HG02970 (cell line): Measurements from ENCODE around the gene CYTH1.
A peak's percentile ranks its signal among the peaks of the same experiment; 100 is the strongest.
"Not testable (repeated sequence)": the region's sequence is repeated elsewhere in the genome, so short reads cannot be mapped to it uniquely, and the experiment has no call there.

Experiments used
- ATAC-seq: cut with Tn5 transposase; IDR thresholded peaks from one replicate; pipeline ENCODE4 v1.9.1; 2021; ENCODE audit warnings: mild to moderate bottlenecking, moderate library complexity, moderate number of reproducible peaks; ENCODE audit not compliant: unreplicated experiment, low FRiP score

The CYTH1 gene

DNA sequence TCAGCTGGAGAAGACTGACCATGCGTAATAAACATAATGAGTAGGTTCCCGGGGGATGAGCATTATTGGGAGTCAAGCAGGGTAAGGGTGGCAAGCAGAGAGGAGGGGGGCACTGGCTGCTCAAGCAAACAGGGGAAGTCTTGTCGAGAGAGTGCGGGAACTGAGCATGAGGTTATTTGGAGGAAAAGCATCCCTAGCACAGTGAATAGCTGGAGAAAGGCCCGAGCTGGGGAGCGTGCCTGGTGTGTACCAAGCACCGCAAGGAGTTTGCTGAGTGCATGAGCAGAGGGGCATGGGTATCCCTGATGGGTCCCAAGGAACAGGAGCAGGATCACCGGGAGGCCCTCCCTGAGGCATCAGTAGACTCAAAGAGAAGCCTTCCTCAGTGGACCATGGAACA lies 17.2 kb downstream of the CYTH1 start:
- ATAC-seq: no peak

DNA sequence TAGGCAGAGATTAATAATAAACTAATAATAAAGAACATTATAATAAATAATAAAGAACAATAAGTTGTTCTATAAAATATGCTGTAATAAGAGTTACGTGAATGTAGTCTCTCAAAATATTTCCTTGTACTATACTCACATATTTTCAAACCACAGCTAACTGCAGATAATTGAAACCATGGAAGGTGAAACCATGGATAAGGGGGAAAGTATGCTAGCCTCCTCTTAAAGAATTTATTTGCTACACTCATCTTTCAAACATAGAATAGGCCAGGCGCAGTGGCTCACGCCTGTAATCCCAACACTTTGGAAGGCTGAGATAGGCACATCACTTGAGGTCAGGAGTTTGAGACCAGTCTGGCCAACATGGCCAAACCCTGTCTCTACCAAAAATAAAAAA lies 18.5 kb downstream of the CYTH1 start:
- ATAC-seq: no peak

DNA sequence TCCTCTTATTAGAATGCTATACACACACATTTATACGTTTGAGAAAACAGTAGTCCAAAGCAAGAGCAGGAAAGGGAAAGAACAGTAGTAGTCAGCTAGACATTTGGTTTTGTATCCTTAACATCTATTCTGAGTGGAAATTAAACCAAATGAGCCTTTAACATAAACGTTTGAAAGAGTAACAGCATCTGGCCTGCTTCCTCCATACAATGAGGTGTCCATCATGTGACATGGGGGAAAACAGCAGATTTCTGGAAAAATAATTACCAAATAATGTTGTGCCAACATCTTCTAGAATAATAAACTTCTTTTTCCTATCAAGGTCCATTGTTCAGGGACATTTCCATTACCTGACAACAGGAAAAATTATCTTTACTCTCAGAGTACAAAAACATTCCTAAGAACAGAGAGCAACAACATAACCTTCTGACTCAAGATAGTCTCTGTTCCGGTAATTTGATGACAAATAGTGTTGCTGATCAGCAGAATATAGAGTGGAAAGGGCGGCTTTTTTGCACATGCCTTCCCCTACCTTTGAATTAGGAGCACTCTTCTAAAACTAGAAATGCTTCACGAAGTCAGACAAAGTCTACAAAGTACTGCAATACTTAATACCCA lies 20.2 kb downstream of the CYTH1 start:
- ATAC-seq: no peak

DNA sequence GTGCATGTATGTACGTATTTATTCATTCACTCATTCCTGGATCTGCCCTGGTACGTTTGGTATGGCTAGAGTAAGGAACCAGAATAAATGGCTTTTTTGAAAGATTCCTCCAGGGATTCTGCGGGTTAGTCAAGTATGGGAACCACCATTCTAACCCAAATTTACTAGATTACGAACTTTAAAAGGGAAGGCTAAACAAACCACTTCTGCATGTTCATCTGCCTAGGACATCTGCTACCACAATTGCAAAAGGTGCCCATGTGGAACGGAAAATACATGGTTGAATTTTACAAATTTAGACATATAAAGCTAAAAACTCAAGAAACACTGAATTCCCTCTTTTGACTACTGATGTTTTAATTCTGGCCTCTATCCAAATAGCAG lies 22.1 kb downstream of the CYTH1 start:
- no peak for ATAC-seq

DNA sequence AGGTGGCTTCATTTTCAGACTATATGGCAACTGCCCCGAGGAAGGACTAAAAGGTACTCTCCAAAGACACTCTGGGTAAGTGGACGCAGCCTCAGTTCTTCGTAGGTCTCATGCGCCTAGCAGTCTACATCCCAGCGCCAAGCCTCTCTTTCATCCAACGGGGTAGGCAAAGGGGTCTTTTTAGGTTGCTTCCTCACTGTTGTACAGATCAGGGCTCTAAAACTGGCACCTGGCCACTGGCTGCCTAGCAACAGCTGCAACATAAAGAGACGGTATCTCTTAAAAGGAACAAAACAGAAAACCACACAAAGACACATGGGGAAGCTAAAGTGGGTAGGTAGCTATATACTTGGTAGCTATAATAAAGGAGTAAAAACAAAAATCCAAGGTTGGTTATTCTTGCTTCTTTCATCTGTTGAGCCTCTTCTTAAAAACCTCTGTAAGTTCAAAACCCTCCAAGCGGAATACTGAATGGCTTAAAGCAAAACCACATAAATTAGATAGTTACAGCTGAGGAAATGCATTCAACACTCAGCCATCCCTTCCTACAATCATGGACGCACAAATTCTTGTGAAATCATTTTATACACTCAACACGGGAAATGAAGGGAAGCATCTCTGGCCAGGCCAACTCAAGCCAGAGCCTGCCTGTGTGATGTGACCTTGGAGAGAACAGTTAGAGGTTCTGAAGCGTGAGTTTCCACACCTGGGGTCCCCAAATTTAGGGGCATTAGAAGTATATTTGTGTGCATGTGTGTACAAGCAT lies 22.7 kb downstream of the CYTH1 start:
- ATAC-seq: peak; percentile 58

DNA sequence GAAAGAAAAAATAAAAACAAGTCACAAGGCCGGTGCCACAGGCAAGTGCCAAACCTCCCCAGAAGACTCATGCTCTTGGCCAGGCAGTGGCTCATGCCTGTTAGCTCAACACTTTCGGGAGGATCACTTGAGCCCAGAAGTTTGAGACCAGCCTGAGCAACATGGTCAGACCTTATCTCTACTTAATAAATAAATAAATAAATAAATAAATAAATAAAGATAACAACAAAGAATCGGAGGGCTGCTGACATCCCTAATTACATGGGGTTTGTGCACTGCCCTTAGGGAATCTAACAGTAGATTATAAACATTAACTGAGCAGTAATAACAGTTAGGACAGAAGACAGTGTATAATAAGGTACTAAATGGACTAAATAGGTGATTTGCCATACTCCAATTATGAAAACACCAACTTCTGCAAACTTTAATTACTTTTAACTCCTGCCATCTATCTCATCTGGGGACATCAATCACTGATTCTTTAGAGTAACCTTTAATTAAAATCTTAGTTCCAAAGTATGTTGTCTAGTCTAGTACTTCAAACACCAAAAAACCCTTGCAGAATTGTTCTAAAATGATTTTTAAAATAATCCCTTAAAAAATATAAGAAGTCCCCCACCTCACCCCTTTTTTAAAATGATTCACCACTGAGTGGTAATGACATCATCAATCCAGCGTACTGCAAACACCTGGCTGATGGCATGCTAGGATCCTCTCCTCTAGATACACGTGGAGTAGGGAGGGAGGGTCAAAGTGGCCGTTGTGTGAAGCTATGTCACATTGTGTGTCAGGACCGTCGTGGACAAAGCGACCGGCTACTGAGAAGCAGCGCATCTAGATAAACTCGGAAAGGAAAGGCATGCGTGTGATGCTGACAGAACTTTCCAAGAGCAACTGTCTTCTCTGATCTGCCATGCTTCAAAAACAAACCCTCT lies 28.5 kb downstream of the CYTH1 start:
- ATAC-seq: no peak

DNA sequence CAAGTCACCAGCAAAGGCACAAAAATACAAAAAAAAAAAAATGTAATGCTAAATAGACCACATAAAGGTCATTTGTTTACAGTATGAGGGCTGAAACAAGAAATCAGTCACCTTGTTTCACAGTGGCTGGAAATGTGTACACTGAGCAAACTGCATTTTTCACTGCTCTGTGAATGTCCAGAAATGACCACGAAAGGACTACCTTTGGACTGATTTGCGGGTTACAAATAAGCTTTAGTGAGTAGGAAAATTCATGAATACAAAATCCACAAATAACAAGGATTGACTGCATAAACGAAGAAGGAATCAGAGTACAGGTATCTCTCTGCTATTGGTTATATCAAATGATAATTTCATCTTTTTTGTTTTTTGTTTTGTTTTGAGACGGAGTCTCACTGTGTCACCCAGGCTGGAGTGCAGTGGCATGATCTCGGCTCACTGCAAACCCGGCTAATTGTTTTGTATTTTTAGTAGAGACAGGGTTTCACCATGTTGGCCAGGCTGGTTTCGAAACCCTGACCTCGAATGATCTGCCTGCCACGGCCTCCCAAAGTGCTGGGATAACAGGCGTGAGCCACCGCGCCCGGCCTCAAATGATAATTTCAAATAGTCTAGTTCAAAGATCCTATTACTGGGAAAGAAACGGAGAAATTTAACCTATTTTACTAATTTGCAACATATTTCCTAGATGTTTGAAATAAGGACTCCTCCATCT lies 30.5 kb downstream of the CYTH1 start:
- ATAC-seq: no peak

DNA sequence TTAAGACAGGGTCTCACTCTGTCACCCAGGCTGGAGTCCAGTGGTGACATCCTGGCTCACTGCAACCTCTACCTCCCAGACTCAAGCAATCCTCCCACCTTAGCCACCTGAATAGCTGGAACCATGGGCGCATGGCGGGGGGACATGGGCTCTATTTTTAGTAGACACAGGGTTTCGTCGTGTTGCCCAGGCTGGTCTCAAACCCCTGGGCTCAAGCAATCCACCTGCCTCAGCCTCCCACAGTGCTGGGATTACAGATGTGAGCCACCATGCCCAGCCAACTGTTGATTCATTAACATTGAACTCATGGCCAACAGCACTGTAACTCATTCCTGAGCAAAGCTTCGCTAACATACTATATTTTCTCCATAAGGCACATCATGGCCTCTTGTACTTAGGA lies 31.1 kb downstream of the CYTH1 start:
- ATAC-seq: not testable (repeated sequence)

DNA sequence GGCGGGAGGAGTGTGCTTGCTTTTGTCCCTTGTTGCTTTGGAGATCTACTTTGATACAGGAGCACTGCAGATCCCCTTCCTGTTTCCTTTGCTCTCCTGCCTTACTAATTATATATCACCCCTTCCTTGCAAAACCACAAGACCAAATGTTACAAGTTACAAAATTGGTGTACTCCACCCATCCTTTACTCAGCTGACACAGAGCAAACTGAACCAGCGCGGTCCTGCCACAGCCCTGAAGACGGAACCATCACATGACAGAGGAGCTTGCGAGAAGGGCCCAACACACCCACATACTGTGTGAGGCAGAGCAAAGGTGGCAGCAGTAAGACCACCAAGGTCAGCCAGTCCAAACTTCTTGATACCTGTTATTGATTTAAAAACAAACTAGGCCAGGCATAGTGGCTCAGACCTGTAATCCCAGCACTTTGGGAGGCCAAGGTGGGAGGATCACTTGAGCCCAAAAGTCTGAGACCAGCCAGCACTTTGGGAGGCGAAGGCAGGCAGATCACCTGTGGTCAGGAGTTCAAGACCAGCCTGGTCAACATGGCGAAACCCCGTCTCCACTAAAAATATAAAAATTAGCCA lies 33.2 kb downstream of the CYTH1 start:
- ATAC-seq: peak; percentile 33

DNA sequence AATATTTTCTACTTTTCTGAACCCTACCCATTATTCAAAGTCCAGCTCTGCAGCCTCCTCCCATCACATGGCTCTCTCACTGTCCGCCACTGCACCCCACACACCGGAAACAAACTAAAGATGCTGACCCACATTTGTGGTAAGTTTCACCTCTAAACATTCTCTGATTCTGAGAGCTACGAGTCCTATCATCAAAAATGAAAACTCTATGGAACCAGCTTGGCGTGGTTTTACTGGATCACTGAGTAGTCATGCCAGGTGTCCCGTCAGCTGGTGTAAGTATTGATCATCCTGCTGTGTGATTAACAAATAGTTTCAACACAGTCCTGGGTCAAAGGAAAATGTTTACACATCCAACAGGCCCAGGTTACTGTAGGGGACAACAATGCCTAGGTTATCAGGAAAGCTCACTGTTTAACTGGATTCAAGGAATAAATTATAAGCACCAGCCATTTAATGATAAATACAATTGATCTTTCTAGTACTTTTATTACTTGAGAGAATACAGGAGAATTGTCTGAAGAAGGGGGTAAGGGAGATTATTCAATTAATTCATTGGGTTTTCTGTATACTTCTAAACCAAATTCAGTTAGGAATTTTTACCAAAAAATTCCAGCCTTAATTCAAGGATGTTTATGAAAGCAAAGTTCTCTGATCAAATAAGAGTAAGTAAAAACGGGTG lies 33.9 kb downstream of the CYTH1 start:
- peak; percentile 48 for ATAC-seq

DNA sequence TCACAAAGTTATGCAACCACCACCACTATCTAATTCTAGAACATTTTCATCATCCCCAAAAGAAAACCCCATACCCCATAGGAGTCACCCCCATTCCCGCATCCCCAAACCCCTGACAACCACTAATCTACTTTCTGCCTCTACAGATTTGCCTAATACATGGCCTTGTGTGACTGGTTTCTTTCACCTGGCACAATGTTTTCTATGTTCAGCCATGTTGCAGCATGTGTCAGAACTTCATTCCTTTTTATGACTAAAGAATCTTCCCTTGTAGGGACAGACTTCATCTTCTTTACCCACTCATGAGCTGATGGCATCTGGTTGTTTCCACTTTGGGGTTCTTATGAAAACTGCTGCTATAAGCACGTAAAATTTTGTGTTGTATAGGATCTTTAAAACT lies 34.6 kb downstream of the CYTH1 start:
- no peak for ATAC-seq

DNA sequence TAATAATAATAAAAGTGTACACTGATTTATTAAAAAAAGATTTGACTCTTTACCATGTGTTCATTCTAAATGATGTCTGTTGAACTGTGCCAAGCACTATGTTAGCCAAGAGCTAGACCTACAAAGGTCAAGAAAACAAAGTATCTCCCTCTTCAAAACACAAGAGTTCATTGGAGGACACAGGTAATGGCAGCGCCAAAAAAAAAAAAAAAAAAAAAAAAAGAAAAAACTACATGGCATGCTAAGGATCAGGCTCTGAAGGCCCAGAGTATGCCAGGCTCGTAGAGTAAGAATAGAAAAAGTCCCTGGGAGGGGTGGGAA lies 35.2 kb downstream of the CYTH1 start:
- ATAC-seq: no peak

DNA sequence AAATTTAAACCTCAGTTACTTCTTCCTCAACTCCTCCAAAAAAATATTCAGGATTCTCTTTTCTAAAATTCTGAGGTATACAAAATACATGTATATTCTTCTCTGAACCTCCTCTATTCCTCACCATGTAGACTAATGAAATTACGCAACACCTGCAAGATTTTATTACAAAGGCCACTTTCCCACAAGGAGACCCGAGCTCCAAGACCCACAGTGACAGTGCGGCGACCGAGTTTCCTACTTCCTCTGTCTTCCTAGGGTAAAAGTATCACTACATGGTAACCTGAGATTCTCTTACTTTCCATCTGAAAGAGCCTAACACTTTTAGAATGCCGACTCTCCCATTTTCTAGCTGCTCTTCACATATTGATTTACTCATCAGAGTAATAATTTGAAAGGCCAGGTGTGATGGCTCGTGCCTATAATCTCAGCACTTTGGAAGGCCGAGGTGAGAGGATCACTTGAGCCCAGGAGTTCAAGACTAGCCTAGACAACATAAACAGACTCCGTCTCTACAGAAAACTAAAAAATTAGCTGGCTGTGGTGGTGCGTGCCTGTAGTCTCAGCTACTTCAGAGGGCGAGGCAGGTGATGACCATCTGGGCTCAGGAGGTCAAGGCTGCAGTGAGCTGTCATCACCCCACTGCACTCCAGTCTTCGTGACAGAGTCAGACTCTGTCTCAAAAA lies 35.7 kb downstream of the CYTH1 start:
- no peak for ATAC-seq

DNA sequence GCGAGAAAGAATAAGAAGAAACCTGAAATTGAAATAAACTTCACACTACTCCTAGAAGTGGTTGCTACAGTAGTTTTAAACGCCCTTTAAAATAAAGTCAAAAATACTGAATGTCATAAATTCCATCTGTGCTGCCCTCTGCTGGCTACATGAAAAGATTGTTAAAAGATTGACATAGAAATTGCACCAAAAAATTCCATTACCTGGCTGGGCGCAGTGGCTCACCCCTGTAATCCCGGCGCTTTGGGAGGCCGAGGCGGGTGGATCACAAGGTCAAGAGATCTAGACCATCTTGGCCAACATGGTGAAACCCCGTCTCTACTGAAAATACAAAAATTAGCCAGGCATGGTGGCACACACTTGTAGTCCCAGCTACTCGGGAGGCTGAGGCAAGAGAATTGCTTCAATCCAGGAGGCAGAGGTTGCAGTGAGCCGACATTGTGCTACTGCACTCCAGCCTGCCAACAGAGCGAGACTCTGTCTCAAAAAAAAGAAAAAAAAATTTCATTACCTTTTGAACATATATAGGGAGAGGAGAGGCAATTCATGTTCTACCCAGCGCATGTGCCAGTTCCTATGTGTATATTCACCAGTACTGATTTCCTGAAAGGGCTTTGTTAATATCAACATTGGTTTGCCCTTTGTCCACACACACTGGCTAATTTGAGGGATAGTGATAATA lies 36.5 kb downstream of the CYTH1 start:
- no peak for ATAC-seq

DNA sequence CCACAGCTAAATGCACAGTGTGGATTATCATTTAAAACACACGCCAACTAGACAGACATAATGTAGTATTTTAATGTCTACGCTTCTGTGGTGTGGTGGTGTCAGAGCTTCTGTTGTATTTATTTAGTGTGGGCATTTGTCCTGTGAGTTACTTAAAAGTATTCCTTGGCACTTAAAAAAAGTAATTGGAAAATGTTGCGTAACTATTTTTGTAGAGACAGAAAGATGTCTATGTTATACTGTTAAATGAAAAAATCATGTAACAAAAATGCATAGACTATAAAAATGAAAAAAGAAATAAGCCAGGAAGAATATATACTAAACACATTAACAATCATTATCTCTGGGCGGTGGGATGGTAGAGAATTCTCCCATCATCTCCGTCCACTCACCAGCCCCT lies 39.2 kb downstream of the CYTH1 start:
- no peak for ATAC-seq

DNA sequence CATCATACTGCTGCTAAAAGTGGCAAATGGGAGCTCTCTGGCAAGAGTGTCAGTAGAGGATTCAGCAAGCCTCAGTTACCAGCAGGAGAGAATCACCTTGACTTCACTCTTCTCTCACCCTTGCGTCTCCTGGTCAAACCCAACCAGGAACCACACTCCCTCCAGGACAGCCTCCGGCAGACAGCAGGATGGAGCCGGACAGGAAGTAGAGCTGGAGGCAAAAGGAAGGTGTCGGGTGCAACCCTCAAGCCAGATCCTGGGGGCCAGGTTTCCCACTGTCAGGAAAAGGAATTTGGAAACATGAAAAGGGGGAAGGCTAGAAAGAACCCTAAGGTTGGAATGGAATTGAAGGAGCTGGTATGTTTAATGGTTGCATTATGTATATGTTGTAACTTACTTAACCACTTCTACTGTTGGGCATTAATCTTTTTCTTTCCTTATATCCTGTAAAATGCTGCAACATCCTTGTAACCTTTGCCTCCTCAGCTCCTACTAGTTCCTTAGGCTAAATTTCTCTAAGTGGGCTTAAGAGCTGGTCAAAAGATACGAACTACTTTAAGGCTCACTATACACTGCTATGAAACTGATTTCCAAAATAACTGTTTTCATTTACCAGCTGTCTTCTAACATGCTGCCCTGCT lies 40.3 kb downstream of the CYTH1 start:
- ATAC-seq: no peak

DNA sequence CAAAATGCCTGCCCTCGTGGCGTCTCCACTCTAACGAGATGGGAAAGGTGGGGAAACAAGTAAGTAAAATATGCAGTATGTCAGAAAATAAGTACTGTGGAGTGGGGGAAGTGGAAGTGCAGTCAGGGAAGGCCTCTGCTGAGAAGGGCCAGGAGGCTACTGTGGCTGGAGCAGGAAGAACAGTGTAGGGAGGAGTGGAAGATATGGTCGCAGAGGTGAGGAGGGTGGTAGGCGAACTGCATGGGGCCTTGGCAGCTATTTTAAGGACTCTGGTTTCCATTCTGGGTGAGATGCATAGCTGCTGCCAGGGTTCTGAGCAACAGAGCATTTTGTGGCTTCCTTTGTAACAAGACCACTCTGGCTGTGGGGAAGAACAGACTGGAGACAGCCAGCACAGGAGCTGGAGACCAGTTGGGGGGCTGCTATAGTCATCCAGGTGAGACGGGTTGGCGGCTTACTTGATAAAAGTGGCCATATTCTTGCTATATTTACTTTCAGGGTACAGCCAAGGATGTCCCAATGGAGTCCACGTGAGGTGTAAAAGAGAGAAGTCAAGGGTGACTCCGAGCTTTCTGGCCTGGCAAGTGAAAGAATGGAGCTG lies 42.6 kb downstream of the CYTH1 start:
- ATAC-seq: no peak

DNA sequence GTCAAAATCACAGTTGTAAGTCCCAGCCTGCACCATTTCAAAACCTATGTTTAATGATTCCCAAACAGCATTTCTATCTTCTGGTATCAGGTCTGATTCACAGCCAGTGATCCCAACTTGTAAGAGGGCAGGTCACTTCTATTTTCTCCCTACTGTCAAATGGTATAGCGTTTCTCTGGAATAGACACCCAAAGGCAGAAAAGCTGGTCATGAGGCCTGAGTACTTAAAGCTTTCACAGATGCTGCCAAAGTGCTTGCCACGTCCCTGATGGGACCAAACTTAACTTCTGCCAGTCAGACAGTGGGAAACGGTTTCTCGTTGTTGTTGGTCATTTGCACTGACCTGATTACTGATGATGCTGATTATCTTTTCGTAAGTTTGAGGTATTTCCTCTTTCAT lies 43.4 kb downstream of the CYTH1 start:
- no peak for ATAC-seq
